ENCODE data around the gene SAP30BP.
"Not testable (repeated sequence)": the region's sequence is repeated elsewhere in the genome, so short reads cannot be mapped to it uniquely, and the experiment has no call there.

The SAP30BP gene

GRCh38 chr17:75634376-75634740 lies 32.8 kb upstream of the SAP30BP start:
- no peak for DNase-seq (ENCODE audit: low read depth)

- DNase-seq (ENCODE audit: low read depth): no peak
These were observed 32.2 kb upstream of the SAP30BP start for GRCh38 chr17:75634754-75635609.

GRCh38 chr17:75635610-75636202 lies 31.4 kb upstream of the SAP30BP start:
- no peak for DNase-seq (ENCODE audit: low read depth)

- DNase-seq (ENCODE audit: low read depth): no peak
These were observed 30.6 kb upstream of the SAP30BP start for GRCh38 chr17:75636381-75637142.

GRCh38 chr17:75637143-75637538 lies 30.0 kb upstream of the SAP30BP start:
- DNase-seq (ENCODE audit: low read depth): no peak

GRCh38 chr17:75637551-75637950 lies 29.6 kb upstream of the SAP30BP start:
- DNase-seq (ENCODE audit: low read depth): no peak

GRCh38 chr17:75638039-75638438 lies 29.1 kb upstream of the SAP30BP start:
- not testable (repeated sequence) for DNase-seq (ENCODE audit: low read depth)

- no peak for DNase-seq (ENCODE audit: low read depth)
These were observed 28.2 kb upstream of the SAP30BP start for GRCh38 chr17:75638893-75639292.

GRCh38 chr17:75639327-75639726 lies 27.8 kb upstream of the SAP30BP start:
- DNase-seq (ENCODE audit: low read depth): no peak

- DNase-seq (ENCODE audit: low read depth): no peak
These were observed 27.2 kb upstream of the SAP30BP start for GRCh38 chr17:75639771-75640555.

- no peak for DNase-seq (ENCODE audit: low read depth)
These were observed 26.5 kb upstream of the SAP30BP start for GRCh38 chr17:75640556-75641119.

GRCh38 chr17:75641343-75641742 lies 25.8 kb upstream of the SAP30BP start:
- no peak for DNase-seq (ENCODE audit: low read depth)

GRCh38 chr17:75642182-75642783 lies 24.9 kb upstream of the SAP30BP start:
- no peak for DNase-seq (ENCODE audit: low read depth)

GRCh38 chr17:75642784-75643642 lies 24.1 kb upstream of the SAP30BP start:
- DNase-seq (ENCODE audit: low read depth): no peak

- DNase-seq (ENCODE audit: low read depth): no peak
These were observed 23.5 kb upstream of the SAP30BP start for GRCh38 chr17:75643643-75644017.

- DNase-seq (ENCODE audit: low read depth): no peak
These were observed 21.6 kb upstream of the SAP30BP start for GRCh38 chr17:75645501-75645888.

GRCh38 chr17:75645889-75646637 lies 21.1 kb upstream of the SAP30BP start:
- no peak for DNase-seq (ENCODE audit: low read depth)

GRCh38 chr17:75646638-75646992 lies 20.5 kb upstream of the SAP30BP start:
- DNase-seq (ENCODE audit: low read depth): no peak

GRCh38 chr17:75647061-75647460 lies 20.1 kb upstream of the SAP30BP start:
- DNase-seq (ENCODE audit: low read depth): no peak

- DNase-seq (ENCODE audit: low read depth): no peak
These were observed 19.2 kb upstream of the SAP30BP start for GRCh38 chr17:75647921-75648320.
